HCT116 (cell line): Measurements from ENCODE around the gene CCDC73.

Experiments
- CEBPB ChIP-seq: IDR thresholded peaks from 2 replicates; pipeline ENCODE4 v1.6.1; 2012; ENCODE audit warnings: low read depth
- ELF1 ChIP-seq: IDR thresholded peaks from 2 replicates; pipeline ENCODE4 v1.6.1; 2012; ENCODE audit warnings: low read depth, borderline replicate concordance
- EZH2 ChIP-seq: fragments of 200-600 bp; sonication (generic); IDR thresholded peaks from 2 replicates; pipeline ENCODE4 v1.6.1; 2017; ENCODE audit warnings: antibody characterized with exemption, mixed run types
- EZH2phosphoT487 ChIP-seq: fragments of 200-600 bp; IDR thresholded peaks from 2 replicates; pipeline ENCODE4 v1.6.1; 2018; ENCODE audit warnings: antibody characterized with exemption, borderline replicate concordance
- POLR2A ChIP-seq: IDR thresholded peaks from 2 replicates; pipeline ENCODE4 v1.7.0; 2011; ENCODE audit warnings: borderline replicate concordance; ENCODE audit not compliant: insufficient read depth, insufficient read length; ENCODE audit errors: extremely low read depth
- POLR2AphosphoS5 ChIP-seq: IDR thresholded peaks from 2 replicates; pipeline ENCODE4 v1.6.1; 2011; ENCODE audit warnings: mild to moderate bottlenecking, low read depth, low read length, moderate library complexity
- REST ChIP-seq: IDR thresholded peaks from 2 replicates; pipeline ENCODE4 v1.6.1; 2012; ENCODE audit warnings: low read depth
- YY1 ChIP-seq: IDR thresholded peaks from 2 replicates; pipeline ENCODE4 v1.6.1; 2011; ENCODE audit warnings: low read length, low read depth, moderate library complexity, mild to moderate bottlenecking; ENCODE audit not compliant: insufficient replicate concordance; ENCODE audit errors: extremely low read depth
- TF ChIP-seq, protein P1 (sequence below), 3 experiments: fragments of 200-600 bp in 1 of 3; sonication (generic) in 1 of 3; IDR thresholded peaks in 2 of 3; conservative IDR thresholded peaks in 1 of 3; 2 replicates each; pipeline ENCODE4 v1.5.1; 2012 to 2017; ENCODE audit warnings: low read depth in 2 of 3, low read length in 2 of 3, antibody characterized with exemption in 1 of 3, borderline replicate concordance in 1 of 3, control low read depth in 1 of 3, mild to moderate bottlenecking in 1 of 3, mixed read lengths in 1 of 3, mixed run types in 1 of 3, moderate library complexity in 1 of 3; ENCODE audit not compliant: insufficient read depth in 1 of 3
- TF ChIP-seq, protein P2 (sequence below): IDR thresholded peaks from 2 replicates; pipeline ENCODE4 v1.6.1; 2012

- TF ChIP-seq POLR2A (no peak), CEBPB (no peak), ELF1 (no peak), POLR2AphosphoS5 (no peak), REST (no peak), YY1 (no peak), EZH2 (no peak), EZH2phosphoT487 (no peak)
- TF ChIP-seq, protein P1, sequence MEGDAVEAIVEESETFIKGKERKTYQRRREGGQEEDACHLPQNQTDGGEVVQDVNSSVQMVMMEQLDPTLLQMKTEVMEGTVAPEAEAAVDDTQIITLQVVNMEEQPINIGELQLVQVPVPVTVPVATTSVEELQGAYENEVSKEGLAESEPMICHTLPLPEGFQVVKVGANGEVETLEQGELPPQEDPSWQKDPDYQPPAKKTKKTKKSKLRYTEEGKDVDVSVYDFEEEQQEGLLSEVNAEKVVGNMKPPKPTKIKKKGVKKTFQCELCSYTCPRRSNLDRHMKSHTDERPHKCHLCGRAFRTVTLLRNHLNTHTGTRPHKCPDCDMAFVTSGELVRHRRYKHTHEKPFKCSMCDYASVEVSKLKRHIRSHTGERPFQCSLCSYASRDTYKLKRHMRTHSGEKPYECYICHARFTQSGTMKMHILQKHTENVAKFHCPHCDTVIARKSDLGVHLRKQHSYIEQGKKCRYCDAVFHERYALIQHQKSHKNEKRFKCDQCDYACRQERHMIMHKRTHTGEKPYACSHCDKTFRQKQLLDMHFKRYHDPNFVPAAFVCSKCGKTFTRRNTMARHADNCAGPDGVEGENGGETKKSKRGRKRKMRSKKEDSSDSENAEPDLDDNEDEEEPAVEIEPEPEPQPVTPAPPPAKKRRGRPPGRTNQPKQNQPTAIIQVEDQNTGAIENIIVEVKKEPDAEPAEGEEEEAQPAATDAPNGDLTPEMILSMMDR (IDR thresholded peaks at IDR 0.05 in 2 of 3, conservative IDR thresholded peaks at IDR 0.05 in 1 of 3; ENCODE audit: borderline replicate concordance in 1 of 3, insufficient read depth in 1 of 3, low read depth in 2 of 3, low read length in 2 of 3), result no peak
- TF ChIP-seq, protein P2, sequence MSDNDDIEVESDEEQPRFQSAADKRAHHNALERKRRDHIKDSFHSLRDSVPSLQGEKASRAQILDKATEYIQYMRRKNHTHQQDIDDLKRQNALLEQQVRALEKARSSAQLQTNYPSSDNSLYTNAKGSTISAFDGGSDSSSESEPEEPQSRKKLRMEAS, result no peak
Observed at GRCh38 chr11:32826113-32826512, 31.7 kb upstream of the CCDC73 start.
